SK-N-SH (cell line): Measurements from ENCODE around the gene GLCE. TPM values are rescaled to one million over a fixed set of nuclear protein-coding genes. Genes with fewer than 3 reads are reported as not detected.

Experiments
- CTCF ChIA-PET: fragments of 300-600, 350-600 bp; formaldehyde crosslinking; extraction: SDS; loops from one replicate; lab custom pipeline; 2021; lab: Yijun Ruan, JAX
- POLR2A ChIA-PET: fragments of 350-600 bp; sonication (Branson Sonifier 250); formaldehyde crosslinking; extraction: SDS; loops from one replicate; lab custom pipeline; 2020; ENCODE audit warnings: antibody characterized with exemption, inconsistent platforms; lab: Yijun Ruan, JAX
- DNase-seq: peaks from one replicate; pipeline ENCODE4 v3.0.0; 2012
- H2AFZ ChIP-seq: fragments of 200-600 bp; sonication (generic); 2 replicates; pipeline ENCODE4 v1.8.1; 2016; ENCODE audit warnings: antibody characterized with exemption, mild to moderate bottlenecking, low read depth
- H3F3A ChIP-seq: fragments of 200-600 bp; sonication (generic); replicated peaks from 2 replicates; pipeline ENCODE3; 2016; ENCODE audit warnings: antibody characterized with exemption, mild to moderate bottlenecking; ENCODE audit not compliant: insufficient read depth
- H3K27ac ChIP-seq, 2 experiments: fragments of 200-500 bp in 1 of 2; fragments of 200-600 bp in 1 of 2; sonication (Bioruptor generic) in 1 of 2; sonication (generic), shearing (Covaris generic) in 1 of 2; 2 replicates each; pipeline versions ENCODE4 v1.5.1 to v1.6.1; 2014 to 2016; ENCODE audit warnings: low read depth in 2 of 2, inconsistent platforms in 1 of 2, low read length in 1 of 2, mild to moderate bottlenecking in 1 of 2, mixed read lengths in 1 of 2
- H3K27me3 ChIP-seq: fragments of 200-600 bp; sonication (generic), shearing (Covaris generic); 2 replicates; pipeline ENCODE4 v1.6.1; 2016; ENCODE audit warnings: mixed run types; ENCODE audit not compliant: insufficient read depth
- H3K36me3 ChIP-seq, 2 experiments: fragments of 200-500 bp in 1 of 2; fragments of 200-600 bp in 1 of 2; sonication (Bioruptor generic) in 1 of 2; sonication (generic) in 1 of 2; replicated peaks in 1 of 2; 2 replicates each; pipeline versions ENCODE3 to v1.5.1; 2014 to 2016; ENCODE audit warnings: low read length in 1 of 2, mild to moderate bottlenecking in 1 of 2; ENCODE audit not compliant: insufficient read depth in 2 of 2, control insufficient read depth in 1 of 2
- H3K4me1 ChIP-seq, 2 experiments: fragments of 200-500 bp in 1 of 2; fragments of 200-600 bp in 1 of 2; sonication (Bioruptor generic) in 1 of 2; sonication (generic), shearing (Covaris generic) in 1 of 2; 2 replicates each; pipeline versions ENCODE4 v1.5.1 to v1.6.1; 2014 to 2016; ENCODE audit warnings: low read depth in 1 of 2, low read length in 1 of 2, mixed run types in 1 of 2; ENCODE audit not compliant: insufficient read depth in 2 of 2, control insufficient read depth in 1 of 2
- H3K4me2 ChIP-seq: fragments of 200-600 bp; sonication (generic), shearing (Covaris generic); 2 replicates; pipeline ENCODE4 v1.6.1; 2017; ENCODE audit warnings: mixed run types
- H3K4me3 ChIP-seq, 2 experiments: fragments of 200-500 bp in 1 of 2; fragments of 200-600 bp in 1 of 2; sonication (Bioruptor generic) in 1 of 2; sonication (generic), shearing (Covaris generic) in 1 of 2; 2 replicates each; pipeline versions ENCODE4 v1.5.1 to v1.8.1; 2014 to 2016; ENCODE audit warnings: low read depth in 2 of 2, inconsistent platforms in 1 of 2, low read length in 1 of 2, mild to moderate bottlenecking in 1 of 2, mixed read lengths in 1 of 2, moderate library complexity in 1 of 2
- H3K79me2 ChIP-seq: fragments of 200-600 bp; sonication (generic); 2 replicates; pipeline ENCODE4 v1.8.1; 2017; ENCODE audit warnings: mild to moderate bottlenecking; ENCODE audit not compliant: insufficient read depth
- H3K9ac ChIP-seq: fragments of 200-600 bp; sonication (generic); 2 replicates; pipeline ENCODE4 v1.6.1; 2017; ENCODE audit warnings: mixed run types
- H3K9me2 ChIP-seq: fragments of 200-600 bp; sonication (generic); 2 replicates; pipeline ENCODE4 v1.6.1; 2017; ENCODE audit warnings: mixed run types
- H3K9me3 ChIP-seq: fragments of 200-600 bp; sonication (generic); 2 replicates; pipeline ENCODE4 v1.6.1; 2017; ENCODE audit warnings: mixed run types, mild to moderate bottlenecking, moderate library complexity
- H4K20me1 ChIP-seq: fragments of 200-600 bp; sonication (generic); 2 replicates; pipeline ENCODE4 v1.6.1; 2017; ENCODE audit warnings: mild to moderate bottlenecking, mixed run types; ENCODE audit not compliant: insufficient read depth
- CHD2 ChIP-seq: fragments of 150-350 bp; IDR thresholded peaks from 2 replicates; pipeline ENCODE4 v1.6.1; 2018; ENCODE audit warnings: low read length; ENCODE audit not compliant: partially characterized antibody
- EP300 ChIP-seq, 2 experiments: IDR thresholded peaks; 2 replicates each; pipeline versions ENCODE4 v1.4.0 to v1.6.1; 2012; ENCODE audit warnings: borderline replicate concordance in 1 of 2, low read depth in 1 of 2, low read length in 1 of 2
- EZH2phosphoT487 ChIP-seq: fragments of 200-600 bp; sonication (generic); IDR thresholded peaks from 2 replicates; pipeline ENCODE4 v1.6.1; 2017; ENCODE audit warnings: low read depth, mixed run types, mild to moderate bottlenecking, antibody characterized with exemption, moderate library complexity, borderline replicate concordance
- FOSL2 ChIP-seq: IDR thresholded peaks from 2 replicates; pipeline ENCODE4 v1.4.0; 2012; ENCODE audit warnings: low read depth, mild to moderate bottlenecking, moderate library complexity, borderline replicate concordance
- GABPA ChIP-seq: IDR thresholded peaks from 2 replicates; pipeline ENCODE4 v1.4.0; 2012; ENCODE audit warnings: low read depth, mild to moderate bottlenecking
- GATA2 ChIP-seq: sonication (generic); formaldehyde crosslinking; IDR thresholded peaks from 2 replicates; pipeline ENCODE4 v1.5.0; 2020; ENCODE audit warnings: mild to moderate bottlenecking, missing genetic modification reagents
- JUND ChIP-seq: IDR thresholded peaks from 2 replicates; pipeline ENCODE4 v1.4.0; 2012
- MXI1 ChIP-seq: IDR thresholded peaks from 2 replicates; pipeline ENCODE4 v1.6.1; 2012; ENCODE audit warnings: mild to moderate bottlenecking, low read depth, low read length, improper control_type of control experiment
- RAD21 ChIP-seq: IDR thresholded peaks from 2 replicates; pipeline ENCODE4 v1.6.1; 2012; ENCODE audit warnings: mild to moderate bottlenecking, low read length
- RCOR1 ChIP-seq: fragments of 150-350 bp; IDR thresholded peaks from 2 replicates; pipeline ENCODE4 v1.6.1; 2017; ENCODE audit warnings: antibody characterized with exemption, low read length
- RFX5 ChIP-seq: IDR thresholded peaks from 2 replicates; pipeline ENCODE4 v1.6.1; 2012; ENCODE audit warnings: mild to moderate bottlenecking, improper control_type of control experiment, low read length
- SMC3 ChIP-seq: IDR thresholded peaks from 2 replicates; pipeline ENCODE4 v1.6.1; 2012; ENCODE audit warnings: low read depth, low read length, improper control_type of control experiment
- TCF12 ChIP-seq: IDR thresholded peaks from 2 replicates; pipeline ENCODE4 v1.4.0; 2012
- YY1 ChIP-seq: IDR thresholded peaks from 2 replicates; pipeline ENCODE4 v1.4.0; 2012; ENCODE audit warnings: low read depth, mild to moderate bottlenecking
- WGBS: methylation state at CpG from one replicate; pipeline ENCODE4 v1.1.6; 2017; ENCODE audit warnings: low lambda C conversion rate; 5-methylcytosine and 5-hydroxymethylcytosine counted together
- polyA plus RNA-seq, 3 experiments: library from polyadenylated mRNA; depleted of rRNA; stranded (reverse); fragments of >200 nt; gene quantifications; 2 replicates each; pipeline ENCODE4 v1.2.3, GENCODE V29; 2012
- TF ChIP-seq, protein P1 (sequence below): IDR thresholded peaks from 2 replicates; pipeline ENCODE4 v1.4.0; 2012; ENCODE audit warnings: low read depth, borderline replicate concordance
- TF ChIP-seq, protein P2 (sequence below): IDR thresholded peaks from 2 replicates; pipeline ENCODE4 v1.4.0; 2012; ENCODE audit warnings: low read depth, borderline replicate concordance
- TF ChIP-seq, protein P3 (sequence below): fragments of 150-350 bp; IDR thresholded peaks from 2 replicates; pipeline ENCODE4 v1.6.1; 2017; ENCODE audit warnings: antibody characterized with exemption, low read length, low read depth, borderline replicate concordance

The GLCE gene
- polyA plus RNA-seq, 1 of the 3 experiments (the other 2 are of a cell fraction), result 19.5 TPM

DNA sequence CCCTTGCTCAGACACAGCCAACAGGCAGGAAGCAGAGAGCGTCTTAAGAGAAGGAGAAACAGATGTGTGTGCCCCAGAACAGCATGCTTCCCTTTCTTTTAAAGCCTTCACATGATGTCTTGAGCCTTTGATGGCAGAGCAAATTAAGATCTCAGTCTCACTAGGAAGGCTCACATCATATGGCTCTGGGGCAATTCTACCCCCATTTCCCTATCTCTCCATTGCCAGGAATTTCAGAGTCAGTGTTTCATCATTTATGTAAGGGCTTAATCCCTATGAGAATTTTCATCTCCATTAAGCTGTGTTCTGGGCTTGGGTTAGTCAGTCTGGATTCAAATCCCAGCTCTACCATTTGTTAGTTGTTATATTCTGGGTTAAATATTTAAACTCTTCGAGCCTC is 41.4 kb upstream of the GLCE start:
- no peak for DNase-seq
- H3K9ac ChIP-seq, result no peak overlapping the region
- H3K4me3 ChIP-seq, result no peak overlapping the region
- no peak overlapping the region for H3K27ac ChIP-seq
- ChIA-PET CTCF (interaction anchor here (1.4 to 5.4 kb wide), 4 partner anchors 20 to 275 kb away, joined by 3 to 20 read pairs (median 6); no protein-coding TSS in a partner anchor), POLR2A (no interaction called here)
- no peaks in the 10 kb centered on the region for H3K36me3 ChIP-seq
- H3K9me3 ChIP-seq, result no peaks in the 10 kb centered on the region
- TF ChIP-seq RAD21, result no peak
- no peak for TF ChIP-seq FOSL2
- no peak for TF ChIP-seq RCOR1
- no peak for TF ChIP-seq CHD2
- TF ChIP-seq, protein P1, sequence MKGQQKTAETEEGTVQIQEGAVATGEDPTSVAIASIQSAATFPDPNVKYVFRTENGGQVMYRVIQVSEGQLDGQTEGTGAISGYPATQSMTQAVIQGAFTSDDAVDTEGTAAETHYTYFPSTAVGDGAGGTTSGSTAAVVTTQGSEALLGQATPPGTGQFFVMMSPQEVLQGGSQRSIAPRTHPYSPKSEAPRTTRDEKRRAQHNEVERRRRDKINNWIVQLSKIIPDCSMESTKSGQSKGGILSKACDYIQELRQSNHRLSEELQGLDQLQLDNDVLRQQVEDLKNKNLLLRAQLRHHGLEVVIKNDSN, result no peak
- no peak for TF ChIP-seq YY1
- TF ChIP-seq JUND, result no peak
- TF ChIP-seq GABPA, result no peak
- TF ChIP-seq, protein P2, sequence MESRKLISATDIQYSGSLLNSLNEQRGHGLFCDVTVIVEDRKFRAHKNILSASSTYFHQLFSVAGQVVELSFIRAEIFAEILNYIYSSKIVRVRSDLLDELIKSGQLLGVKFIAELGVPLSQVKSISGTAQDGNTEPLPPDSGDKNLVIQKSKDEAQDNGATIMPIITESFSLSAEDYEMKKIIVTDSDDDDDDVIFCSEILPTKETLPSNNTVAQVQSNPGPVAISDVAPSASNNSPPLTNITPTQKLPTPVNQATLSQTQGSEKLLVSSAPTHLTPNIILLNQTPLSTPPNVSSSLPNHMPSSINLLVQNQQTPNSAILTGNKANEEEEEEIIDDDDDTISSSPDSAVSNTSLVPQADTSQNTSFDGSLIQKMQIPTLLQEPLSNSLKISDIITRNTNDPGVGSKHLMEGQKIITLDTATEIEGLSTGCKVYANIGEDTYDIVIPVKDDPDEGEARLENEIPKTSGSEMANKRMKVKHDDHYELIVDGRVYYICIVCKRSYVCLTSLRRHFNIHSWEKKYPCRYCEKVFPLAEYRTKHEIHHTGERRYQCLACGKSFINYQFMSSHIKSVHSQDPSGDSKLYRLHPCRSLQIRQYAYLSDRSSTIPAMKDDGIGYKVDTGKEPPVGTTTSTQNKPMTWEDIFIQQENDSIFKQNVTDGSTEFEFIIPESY, result no peak
- no peak for TF ChIP-seq EZH2phosphoT487
- no peak for TF ChIP-seq GATA2 (CRISPR knock-in tag)
- no peak for TF ChIP-seq RFX5
- TF ChIP-seq EP300 (IDR thresholded peaks at IDR 0.05; ENCODE audit: borderline replicate concordance in 1 of 2, low read depth in 1 of 2, low read length in 1 of 2), result no peak
- no peaks in the 10 kb centered on the region for H3K79me2 ChIP-seq
- H3K27me3 ChIP-seq, result peaks cover 31% of the 10 kb centered on the region
- H4K20me1 ChIP-seq, result no peaks in the 10 kb centered on the region
- peaks cover 0 to 32% of the 10 kb centered on the region in 2 experiments; a peak in 2 of 4 replicates for H3K4me1 ChIP-seq
- WGBS, result 46% methylated on average over 2 of the region's 2 CpGs
- H2AFZ ChIP-seq, result no peak overlapping the region
- H3K9me2 ChIP-seq, result no peaks in the 10 kb centered on the region
- H3K4me2 ChIP-seq, result no peak overlapping the region
- no peaks in the 10 kb centered on the region for H3F3A ChIP-seq

DNA sequence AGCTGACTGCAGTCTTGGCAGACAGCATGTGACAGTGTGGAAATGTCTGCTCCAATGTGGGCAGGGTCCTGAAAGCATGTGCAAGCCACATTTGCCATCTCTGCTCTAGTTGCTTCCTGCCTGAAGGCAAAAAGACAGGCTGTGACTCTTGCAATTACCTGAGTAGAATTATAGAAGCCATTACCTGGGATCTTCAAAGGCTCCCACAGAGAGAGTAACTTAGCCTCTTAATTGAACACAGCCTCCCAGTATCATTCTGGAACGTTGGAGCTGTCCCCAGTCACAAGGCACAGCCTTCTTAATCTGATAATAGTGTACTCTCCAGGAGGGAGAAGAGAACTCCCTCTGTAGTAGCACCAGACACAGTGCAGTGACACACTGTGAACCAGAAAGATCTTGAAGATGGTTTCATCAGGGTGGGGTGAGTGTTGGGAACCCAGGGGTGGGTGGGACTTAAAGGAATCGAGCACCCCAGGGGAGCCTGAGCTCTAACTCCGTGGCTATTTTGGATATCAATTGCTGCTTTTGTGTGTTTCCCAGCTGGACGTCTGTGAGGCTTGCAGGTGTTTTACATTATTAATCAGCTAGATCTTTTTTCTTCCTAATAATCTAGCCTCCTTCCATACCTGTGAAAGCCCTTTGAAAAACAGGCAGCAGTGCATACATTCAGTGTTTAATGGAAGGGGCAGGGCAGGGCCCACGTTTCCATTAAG is 40.6 kb upstream of the GLCE start:
- Histone ChIP-seq H3K36me3 (no peaks in the 10 kb centered on the region), H3K4me3 (no peak overlapping the region), H3F3A (no peaks in the 10 kb centered on the region), H3K27me3 (peaks cover 22% of the 10 kb centered on the region), H3K4me2 (no peak overlapping the region), H2AFZ (no peak overlapping the region), H3K9ac (no peak overlapping the region), H3K79me2 (no peaks in the 10 kb centered on the region), H3K9me2 (no peaks in the 10 kb centered on the region), H3K9me3 (no peaks in the 10 kb centered on the region), H4K20me1 (no peaks in the 10 kb centered on the region), H3K27ac (no peak overlapping the region; a peak in 1 of 4 replicates), H3K4me1 (peaks cover 0 to 27% of the 10 kb centered on the region in 2 experiments; a peak in 2 of 4 replicates)
- POLR2A ChIA-PET, result no interaction called here
- CTCF ChIA-PET, result interaction anchor here (1.4 to 5.4 kb wide), 4 partner anchors 21 to 274 kb away, joined by 3 to 20 read pairs (median 6); no protein-coding TSS in a partner anchor
- TF ChIP-seq TCF12 (no peak), MXI1 (peak; percentile 48; the same call in 1 of the 2 replicates), SMC3 (no peak)
- TF ChIP-seq, protein P3, sequence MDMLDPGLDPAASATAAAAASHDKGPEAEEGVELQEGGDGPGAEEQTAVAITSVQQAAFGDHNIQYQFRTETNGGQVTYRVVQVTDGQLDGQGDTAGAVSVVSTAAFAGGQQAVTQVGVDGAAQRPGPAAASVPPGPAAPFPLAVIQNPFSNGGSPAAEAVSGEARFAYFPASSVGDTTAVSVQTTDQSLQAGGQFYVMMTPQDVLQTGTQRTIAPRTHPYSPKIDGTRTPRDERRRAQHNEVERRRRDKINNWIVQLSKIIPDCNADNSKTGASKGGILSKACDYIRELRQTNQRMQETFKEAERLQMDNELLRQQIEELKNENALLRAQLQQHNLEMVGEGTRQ, result no peak
- WGBS, result 39% methylated on average over 5 of the region's 5 CpGs
- DNase-seq, result no peak
